Inflammatory macrophage treated with lipopolysaccharide for 4 hours (primary cell): ENCODE results near the gene WASHC4.

Experiments used
- DNase-seq: peaks from one replicate; pipeline ENCODE4 v3.0.0-alpha.2; 2020

The WASHC4 gene

DNA sequence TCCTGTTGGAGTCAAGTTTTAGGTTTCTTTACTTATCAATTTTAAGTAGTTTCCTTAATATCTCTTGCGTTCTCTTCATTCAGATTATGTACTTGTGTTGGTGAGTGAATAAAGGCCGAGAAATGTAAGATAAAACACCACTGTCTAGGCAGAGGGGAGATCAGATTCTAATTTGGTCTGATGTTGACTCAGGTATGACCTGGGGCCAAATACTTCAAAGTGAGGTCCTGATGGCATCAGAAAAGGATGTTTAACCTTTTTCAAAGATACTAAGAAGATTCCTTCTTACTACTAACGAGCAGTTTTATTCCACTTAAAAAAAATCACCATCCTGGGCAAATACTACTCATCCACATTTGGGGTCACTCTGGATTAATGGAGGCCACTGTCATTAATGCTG, 101.6 kb downstream of the WASHC4 start:
- DNase-seq, result no peak

- no peak for DNase-seq
Measured at GRCh38 chr12:105212438-105212837, 104.9 kb downstream of the WASHC4 start.

DNA sequence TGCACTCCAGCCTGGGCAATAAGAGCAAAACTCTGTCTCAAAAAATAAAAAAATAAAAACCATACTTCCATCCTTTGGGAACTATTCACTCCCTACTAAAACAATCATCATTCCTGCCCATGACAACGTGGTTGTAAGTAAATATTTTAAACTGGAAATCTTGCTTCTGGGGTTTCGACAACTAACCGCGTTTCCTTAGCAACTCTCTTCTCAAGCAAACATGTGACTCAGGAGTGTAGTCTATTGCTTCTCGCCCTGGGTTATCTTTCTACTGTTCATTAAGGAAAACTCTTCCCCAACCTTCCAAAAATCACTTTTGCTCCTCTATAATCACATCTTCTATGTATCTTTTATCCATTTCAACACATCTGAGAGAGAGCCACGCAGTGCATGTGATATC, 106.6 kb downstream of the WASHC4 start:
- no peak for DNase-seq

GRCh38 chr12:105214670-105215375, 107.3 kb downstream of the WASHC4 start:
- DNase-seq, result no peak

DNA sequence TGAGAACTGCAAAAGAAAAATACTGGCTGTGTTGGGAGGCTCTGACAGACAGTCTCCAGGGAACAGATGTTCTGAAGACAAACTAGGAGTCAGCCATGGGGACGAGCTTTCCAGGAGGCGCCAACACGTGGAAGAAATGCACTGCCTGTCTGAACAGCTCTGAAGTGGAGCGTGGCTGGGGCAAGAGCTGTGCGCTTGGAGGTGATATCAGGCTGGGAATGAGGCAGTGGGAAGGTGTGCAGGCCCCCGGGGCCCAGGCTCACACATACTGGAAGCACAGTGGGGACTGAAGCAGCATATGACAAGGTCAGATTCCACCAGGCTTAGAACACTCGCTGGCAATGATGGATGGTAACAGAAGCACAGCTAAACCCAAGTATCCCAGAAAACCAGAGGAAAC, 110.9 kb downstream of the WASHC4 start:
- no peak for DNase-seq
